Activated CD4-positive, alpha-beta T cell treated with anti-CD3 and anti-CD28 coated beads for 36 hours (primary cell): ENCODE measurements around the gene CDK8. TPM values are rescaled to one million over a fixed set of nuclear protein-coding genes. Genes with fewer than 3 reads are reported as not detected.
"Not testable (repeated sequence)": the region's sequence is repeated elsewhere in the genome, so short reads cannot be mapped to it uniquely, and the experiment has no call there.

Source experiments
- ATAC-seq: fragments of 200-7000 bp; cut with Tn5 transposase; one replicate; pipeline ENCODE4 v1.10.0; 2021; ENCODE audit warnings: mild to moderate bottlenecking, moderate library complexity
- CTCF ChIA-PET: fragments of 350-600 bp; sonication (Branson Sonifier 250); formaldehyde crosslinking; loops from one replicate; lab custom pipeline; 2021; ENCODE audit warnings: antibody characterized with exemption; lab: Charles Lee
- POLR2A ChIA-PET: fragments of 350-600 bp; sonication (Branson Sonifier 250); formaldehyde crosslinking; loops from one replicate; lab custom pipeline; 2021; ENCODE audit warnings: antibody characterized with exemption, inconsistent platforms; lab: Charles Lee
- DNase-seq: peaks from one replicate; pipeline ENCODE4 v3.0.0-alpha.2; 2020
- H3K27ac Mint-ChIP-seq: one replicate; pipeline ENCODE4 v1.8.0; 2021; ENCODE audit warnings: mixed read lengths
- H3K27me3 Mint-ChIP-seq: one replicate; pipeline ENCODE4 v1.8.0; 2021; ENCODE audit warnings: mixed read lengths
- H3K36me3 Mint-ChIP-seq: one replicate; pipeline ENCODE4 v1.8.0; 2021; ENCODE audit warnings: low read depth, mixed read lengths
- H3K4me1 Mint-ChIP-seq: one replicate; pipeline ENCODE4 v1.8.0; 2021; ENCODE audit warnings: mixed read lengths
- H3K4me3 Mint-ChIP-seq: one replicate; pipeline ENCODE4 v1.8.0; 2021; ENCODE audit warnings: mild to moderate bottlenecking, moderate library complexity, mixed read lengths
- H3K9me3 Mint-ChIP-seq: one replicate; pipeline ENCODE4 v1.8.0; 2021; ENCODE audit warnings: low read depth, mixed read lengths
- intact Hi-C, 2 experiments: fragments of 100-400 bp; cut with DNase I in 1 of 2; cut with micrococcal nuclease in 1 of 2; formaldehyde crosslinking; loops; one replicate each; pipeline versions ENCODE4 v1.14.2 to v1.15.1; 2022 to 2024; cut with DNase I, micrococcal nuclease
- total RNA-seq, 2 experiments: library from RNA; stranded (reverse); gene quantifications; one replicate each; pipeline ENCODE4 v1.2.3, GENCODE V29; 2021

Gene CDK8
- total RNA-seq, 2 experiments from 2014 or later, result 17.4 to 24.3 TPM

DNA sequence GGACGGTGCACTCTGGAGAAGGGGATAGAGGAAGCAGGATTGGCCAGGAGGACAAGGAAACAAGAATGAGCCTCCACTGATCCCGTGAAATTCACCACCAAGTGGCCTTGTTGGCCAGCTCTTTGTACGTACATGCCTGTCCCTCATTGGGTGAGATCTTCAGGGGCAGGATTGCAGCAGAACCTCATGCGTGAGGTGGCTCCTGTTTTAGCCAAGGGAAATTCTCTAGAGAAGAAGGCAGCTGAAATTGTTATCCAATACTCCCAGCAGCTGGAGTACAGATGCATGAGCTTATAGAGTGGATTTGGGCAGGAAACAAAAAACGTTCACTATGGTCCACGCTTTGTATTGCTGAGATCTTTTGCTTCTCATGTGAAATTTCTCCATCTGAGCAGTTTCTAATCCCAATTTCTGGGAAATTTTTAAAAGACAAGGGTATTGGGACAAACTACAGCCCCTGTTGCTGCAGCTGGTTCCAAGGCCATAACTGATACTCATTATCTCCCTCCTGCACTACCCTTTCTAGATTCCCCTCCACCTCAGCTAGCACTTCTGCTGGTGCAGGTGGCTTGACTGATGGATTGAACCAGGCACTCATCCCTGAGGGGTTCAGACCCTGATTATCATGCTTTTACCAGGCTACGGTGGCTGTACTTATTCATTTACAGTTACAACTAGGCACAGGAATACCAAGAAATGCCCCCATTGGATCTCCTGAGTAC lies 27.9 kb upstream of the CDK8 start:
- ATAC-seq (no peak), DNase-seq (no peak)
- Mint-ChIP-seq H3K27me3 (no peaks in the 10 kb centered on the region), H3K36me3 (peaks cover 6% of the 10 kb centered on the region), H3K4me1 (peaks cover 16% of the 10 kb centered on the region), H3K27ac (no peak overlapping the region), H3K9me3 (no peaks in the 10 kb centered on the region), H3K4me3 (no peak overlapping the region)
- ChIA-PET POLR2A (no interaction called here), CTCF (interaction anchor here (0.7 to 1.5 kb wide), 4 partner anchors 11 to 472 kb away, joined by 3 read pairs; no protein-coding TSS in a partner anchor)
- intact Hi-C loops, result loop anchor here in 1 of 2 experiments (10.0 kb wide), 1 partner anchor 1199 kb away; the partner anchor contains the start of gene GTF3A

DNA sequence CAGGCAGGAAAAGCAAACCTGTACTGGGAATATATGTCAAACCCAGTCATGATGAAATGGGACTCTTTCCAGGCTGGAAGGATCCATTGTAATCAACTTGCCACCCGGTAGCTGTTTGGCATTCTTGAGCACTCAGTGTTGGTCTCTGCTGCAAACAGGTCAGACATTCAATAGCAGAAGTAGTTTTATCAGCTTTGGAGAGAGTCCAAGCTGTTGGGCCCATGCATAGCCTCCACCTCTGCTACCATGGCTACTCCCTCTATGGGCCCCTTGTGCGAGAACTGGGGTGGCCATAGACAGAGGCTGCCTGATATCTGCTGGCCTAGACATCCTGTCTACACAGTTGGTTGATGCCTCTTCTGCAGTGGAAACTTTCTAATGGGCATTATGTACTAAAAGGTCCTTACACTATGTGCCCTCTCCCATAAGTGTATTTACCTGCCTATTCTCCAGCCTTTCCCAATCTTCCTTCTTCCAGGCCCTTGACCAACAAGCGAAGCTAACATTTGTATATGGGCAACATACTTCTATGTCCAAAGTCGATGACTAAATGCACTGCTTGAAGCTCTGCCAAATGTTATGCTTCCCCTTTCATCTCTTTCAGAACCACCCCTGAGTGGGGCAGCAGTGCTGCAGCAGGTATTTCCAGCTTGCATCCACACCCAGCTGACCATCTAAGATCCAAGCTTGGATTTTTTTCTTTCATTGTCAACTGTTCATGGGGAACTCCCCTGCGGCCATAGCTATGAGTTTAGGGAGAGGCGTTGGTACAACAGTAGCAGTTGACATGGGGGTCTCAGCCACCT lies 26.6 kb upstream of the CDK8 start:
- DNase-seq, result no peak
- Mint-ChIP-seq H3K9me3 (no peaks in the 10 kb centered on the region), H3K27ac (no peak overlapping the region), H3K4me1 (peaks cover 10% of the 10 kb centered on the region), H3K36me3 (no peaks in the 10 kb centered on the region), H3K27me3 (no peaks in the 10 kb centered on the region), H3K4me3 (no peak overlapping the region)
- ATAC-seq, result no peak
- ChIA-PET POLR2A (no interaction called here), CTCF (interaction anchor here (0.5 to 1.5 kb wide), 2 partner anchors 41 to 1046 kb away, joined by 3 to 6 read pairs; no protein-coding TSS in a partner anchor)
- intact Hi-C loops, result loop anchor here in 1 of 2 experiments (10.0 kb wide), 1 partner anchor 1197 kb away; the partner anchor contains the start of gene GTF3A

DNA sequence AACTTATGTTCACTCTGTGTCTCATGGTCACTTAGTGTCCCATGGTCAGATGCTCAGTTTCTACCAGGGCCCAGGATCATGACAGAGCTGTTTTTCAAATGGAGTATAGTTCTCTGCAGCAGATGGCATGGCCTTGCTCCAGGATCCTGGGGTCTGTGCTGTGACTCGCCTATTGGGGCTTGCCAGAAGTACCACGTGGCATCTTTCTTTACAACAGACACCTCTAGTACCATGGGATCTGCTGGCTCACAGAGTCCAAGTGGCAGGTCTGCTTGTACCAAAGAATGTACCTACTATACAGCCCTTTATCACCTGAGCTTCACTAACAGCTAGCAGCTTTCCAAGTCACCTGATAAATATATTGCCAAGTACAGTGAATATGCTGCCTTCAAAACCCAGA lies 25.8 kb upstream of the CDK8 start:
- intact Hi-C loops, result loop anchor here in 1 of 2 experiments (10.0 kb wide), 1 partner anchor 1197 kb away; the partner anchor contains the start of gene GTF3A
- Mint-ChIP-seq H3K27ac (no peak overlapping the region), H3K4me3 (no peak overlapping the region), H3K9me3 (no peaks in the 10 kb centered on the region), H3K27me3 (no peaks in the 10 kb centered on the region), H3K36me3 (no peaks in the 10 kb centered on the region), H3K4me1 (peaks cover 3% of the 10 kb centered on the region)
- ChIA-PET POLR2A (no interaction called here), CTCF (interaction anchor here (0.5 to 1.5 kb wide), 4 partner anchors 9 to 1045 kb away, joined by 3 to 6 read pairs (median 4); no protein-coding TSS in a partner anchor)
- no peak for ATAC-seq
- DNase-seq, result no peak

- CTCF ChIA-PET, result interaction anchor here (1.1 to 1.5 kb wide), 2 partner anchors 8 to 43 kb away, joined by 4 to 6 read pairs; no protein-coding TSS in a partner anchor
Observed at GRCh38 chr13:26229080-26229615, 24.8 kb upstream of the CDK8 start.

GRCh38 chr13:26230703-26231102 lies 23.2 kb upstream of the CDK8 start:
- Mint-ChIP-seq H3K27me3 (no peaks in the 10 kb centered on the region), H3K36me3 (no peaks in the 10 kb centered on the region), H3K4me1 (no peaks in the 10 kb centered on the region), H3K27ac (no peak overlapping the region), H3K4me3 (no peak overlapping the region), H3K9me3 (no peaks in the 10 kb centered on the region)
- POLR2A ChIA-PET, result no interaction called here
- intact Hi-C loops, result no loop called here
- ATAC-seq (no peak), DNase-seq (no peak)
- CTCF ChIA-PET, result no interaction called here

More at GRCh38 chr13:26229080-26229615, 24.8 kb upstream of the CDK8 start:
- H3K27ac Mint-ChIP-seq, result no peak overlapping the region
- intact Hi-C loops, result loop anchor here in 1 of 2 experiments (10.0 kb wide), 1 partner anchor 1196 kb away; the partner anchor contains the start of gene GTF3A
- no peaks in the 10 kb centered on the region for H3K27me3 Mint-ChIP-seq
- ATAC-seq (no peak), DNase-seq (no peak)
- H3K4me3 Mint-ChIP-seq, result no peak overlapping the region
- H3K4me1 Mint-ChIP-seq, result no peaks in the 10 kb centered on the region
- no peaks in the 10 kb centered on the region for H3K9me3 Mint-ChIP-seq
- POLR2A ChIA-PET, result no interaction called here
- no peaks in the 10 kb centered on the region for H3K36me3 Mint-ChIP-seq

DNA sequence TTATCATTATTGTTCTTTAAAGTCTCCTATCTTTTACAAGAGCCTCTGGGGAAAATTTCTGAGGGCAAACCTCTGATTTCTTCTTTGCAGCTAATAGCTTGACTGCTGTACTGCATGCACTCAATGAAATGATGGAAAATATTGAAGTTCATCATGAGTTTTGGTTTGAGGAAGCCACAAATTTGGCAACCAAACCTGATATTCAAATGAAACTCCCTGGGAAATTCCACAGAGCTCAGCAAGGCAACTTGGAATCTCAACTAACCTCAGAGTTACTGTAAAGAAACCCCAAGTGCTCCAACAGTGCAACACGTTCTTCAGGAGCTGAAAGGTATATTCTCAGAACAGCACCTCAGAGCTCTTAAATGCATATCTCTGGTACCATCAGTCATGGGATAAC lies 17.6 kb upstream of the CDK8 start:
- ATAC-seq (no peak), DNase-seq (no peak)
- Mint-ChIP-seq H3K4me1 (peaks cover 9% of the 10 kb centered on the region), H3K9me3 (no peaks in the 10 kb centered on the region), H3K36me3 (no peaks in the 10 kb centered on the region), H3K27ac (no peak overlapping the region), H3K4me3 (no peak overlapping the region), H3K27me3 (no peaks in the 10 kb centered on the region)
- POLR2A ChIA-PET, result no interaction called here
- intact Hi-C loops, result no loop called here
- CTCF ChIA-PET, result interaction anchor here (1.7 kb wide), 1 partner anchor 20 kb away, joined by 5 read pairs; no protein-coding TSS in a partner anchor

DNA sequence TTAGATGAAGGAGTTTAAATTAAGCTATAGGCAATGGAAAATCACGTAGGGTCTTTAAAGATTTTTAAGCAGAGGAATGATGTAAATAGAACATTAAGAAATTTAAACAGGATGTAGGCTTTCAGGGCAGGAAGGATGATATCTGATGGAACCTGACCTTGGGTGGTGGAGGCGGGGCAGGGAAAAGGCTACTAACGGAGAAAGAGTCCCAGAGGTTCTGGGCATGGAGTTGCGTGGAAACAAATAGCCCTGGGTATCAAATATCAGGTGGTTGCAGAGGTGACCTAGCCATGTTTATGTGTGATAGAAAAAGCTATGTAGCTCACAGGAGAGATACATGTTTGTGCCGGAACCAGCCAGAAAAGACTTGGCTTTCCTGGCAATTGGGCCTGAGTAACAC lies 7.8 kb upstream of the CDK8 start:
- intact Hi-C loops, result no loop called here
- POLR2A ChIA-PET, result no interaction called here
- no peaks in the 10 kb centered on the region for H3K4me1 Mint-ChIP-seq
- CTCF ChIA-PET, result interaction anchor here (0.8 kb wide), 1 partner anchor 94 kb away, joined by 3 read pairs; no protein-coding TSS in a partner anchor
- H3K36me3 Mint-ChIP-seq, result no peaks in the 10 kb centered on the region
- H3K4me3 Mint-ChIP-seq, result no peak overlapping the region
- no peak overlapping the region for H3K27ac Mint-ChIP-seq
- peaks cover 3% of the 10 kb centered on the region for H3K9me3 Mint-ChIP-seq
- ATAC-seq (no peak), DNase-seq (no peak)
- peaks cover 3% of the 10 kb centered on the region for H3K27me3 Mint-ChIP-seq

GRCh38 chr13:26247011-26247410 lies 6.9 kb upstream of the CDK8 start:
- ChIA-PET CTCF (interaction anchor here (0.8 kb wide), 3 partner anchors 16 to 93 kb away, joined by 3 to 4 read pairs (median 3); no protein-coding TSS in a partner anchor), POLR2A (no interaction called here)
- no peak overlapping the region for H3K27ac Mint-ChIP-seq
- H3K4me3 Mint-ChIP-seq, result no peak overlapping the region
- no peak for DNase-seq
- intact Hi-C loops, result no loop called here
- ATAC-seq, result no peak
- peaks cover 2% of the 10 kb centered on the region for H3K9me3 Mint-ChIP-seq
- H3K36me3 Mint-ChIP-seq, result no peaks in the 10 kb centered on the region
- H3K27me3 Mint-ChIP-seq, result peaks cover 2% of the 10 kb centered on the region
- no peaks in the 10 kb centered on the region for H3K4me1 Mint-ChIP-seq

- H3K9me3 Mint-ChIP-seq, result no peaks in the 10 kb centered on the region
- H3K27ac Mint-ChIP-seq, result no peak overlapping the region
- intact Hi-C loops, result no loop called here
- ChIA-PET POLR2A (no interaction called here), CTCF (interaction anchor here (0.8 kb wide), 2 partner anchors 15 to 63 kb away, joined by 3 to 4 read pairs; no protein-coding TSS in a partner anchor)
- DNase-seq (no peak), ATAC-seq (no peak)
- H3K27me3 Mint-ChIP-seq, result no peaks in the 10 kb centered on the region
- H3K36me3 Mint-ChIP-seq, result no peaks in the 10 kb centered on the region
- no peak overlapping the region for H3K4me3 Mint-ChIP-seq
- no peaks in the 10 kb centered on the region for H3K4me1 Mint-ChIP-seq
Observed at GRCh38 chr13:26247608-26248007, 6.3 kb upstream of the CDK8 start.

GRCh38 chr13:26249551-26249950 lies 4.4 kb upstream of the CDK8 start:
- ChIA-PET POLR2A (no interaction called here), CTCF (interaction anchor here (1.0 kb wide), 1 partner anchor 32 kb away, joined by 3 read pairs; no protein-coding TSS in a partner anchor)
- ATAC-seq (no peak), DNase-seq (no peak)
- no peaks in the 10 kb centered on the region for H3K27me3 Mint-ChIP-seq
- no peaks in the 10 kb centered on the region for H3K36me3 Mint-ChIP-seq
- H3K27ac Mint-ChIP-seq, result no peak overlapping the region
- H3K4me1 Mint-ChIP-seq, result peaks cover 6% of the 10 kb centered on the region
- intact Hi-C loops, result no loop called here
- H3K4me3 Mint-ChIP-seq, result no peak overlapping the region
- no peaks in the 10 kb centered on the region for H3K9me3 Mint-ChIP-seq

GRCh38 chr13:26252006-26252405 lies 1.9 kb upstream of the CDK8 start:
- ATAC-seq, H3K36me3 Mint-ChIP-seq, H3K27me3 Mint-ChIP-seq, POLR2A ChIA-PET, DNase-seq, H3K9me3 Mint-ChIP-seq, H3K4me3 Mint-ChIP-seq, H3K27ac Mint-ChIP-seq: not testable (repeated sequence)
- H3K4me1 Mint-ChIP-seq, result peaks cover 28% of the 10 kb centered on the region
- CTCF ChIA-PET, result interaction anchor here (1.9 kb wide), 1 partner anchor 63 kb away, joined by 4 read pairs; no protein-coding TSS in a partner anchor
- intact Hi-C loops, result loop anchor here in 1 of 2 experiments (10.0 kb wide), 1 partner anchor 1327 kb away; a partner anchor contains a TSS
